Measurements from ENCODE around the gene HELZ.

DNA sequence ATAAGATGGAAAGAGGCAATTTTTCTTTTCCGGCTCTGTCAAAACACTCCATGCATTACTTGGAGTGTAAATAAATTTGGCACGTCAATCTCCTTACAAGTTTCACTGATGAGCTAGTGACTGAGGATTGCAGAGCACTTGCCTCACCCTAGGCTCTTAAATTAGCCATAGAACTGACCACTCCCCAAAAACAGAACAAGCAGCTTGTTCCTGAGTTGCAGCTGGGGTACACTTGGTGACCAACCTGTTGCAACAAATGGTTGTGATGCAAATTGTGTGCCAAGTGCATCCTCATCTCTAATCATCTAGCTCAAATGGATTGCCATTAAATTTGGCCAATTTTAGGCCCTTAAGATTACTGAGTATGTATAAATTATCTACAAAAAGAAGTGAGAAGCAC is 133.7 kb downstream of the HELZ start:
- TF ChIP-seq, protein P1, sequence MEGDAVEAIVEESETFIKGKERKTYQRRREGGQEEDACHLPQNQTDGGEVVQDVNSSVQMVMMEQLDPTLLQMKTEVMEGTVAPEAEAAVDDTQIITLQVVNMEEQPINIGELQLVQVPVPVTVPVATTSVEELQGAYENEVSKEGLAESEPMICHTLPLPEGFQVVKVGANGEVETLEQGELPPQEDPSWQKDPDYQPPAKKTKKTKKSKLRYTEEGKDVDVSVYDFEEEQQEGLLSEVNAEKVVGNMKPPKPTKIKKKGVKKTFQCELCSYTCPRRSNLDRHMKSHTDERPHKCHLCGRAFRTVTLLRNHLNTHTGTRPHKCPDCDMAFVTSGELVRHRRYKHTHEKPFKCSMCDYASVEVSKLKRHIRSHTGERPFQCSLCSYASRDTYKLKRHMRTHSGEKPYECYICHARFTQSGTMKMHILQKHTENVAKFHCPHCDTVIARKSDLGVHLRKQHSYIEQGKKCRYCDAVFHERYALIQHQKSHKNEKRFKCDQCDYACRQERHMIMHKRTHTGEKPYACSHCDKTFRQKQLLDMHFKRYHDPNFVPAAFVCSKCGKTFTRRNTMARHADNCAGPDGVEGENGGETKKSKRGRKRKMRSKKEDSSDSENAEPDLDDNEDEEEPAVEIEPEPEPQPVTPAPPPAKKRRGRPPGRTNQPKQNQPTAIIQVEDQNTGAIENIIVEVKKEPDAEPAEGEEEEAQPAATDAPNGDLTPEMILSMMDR (IDR thresholded peaks at IDR 0.05): no peak
- TF ChIP-seq EP300 (IDR thresholded peaks at IDR 0.05): no peak

Measured in ovary (tissue), 3 donors.